Measurements from ENCODE around the gene SOX6. TPM values are rescaled to one million over a fixed set of nuclear protein-coding genes. Genes with fewer than 3 reads are reported as not detected.

SOX6 gene
- total and polyA plus RNA-seq, 2 experiments from 2014 or later: 0.03 to 0.66 TPM

DNA sequence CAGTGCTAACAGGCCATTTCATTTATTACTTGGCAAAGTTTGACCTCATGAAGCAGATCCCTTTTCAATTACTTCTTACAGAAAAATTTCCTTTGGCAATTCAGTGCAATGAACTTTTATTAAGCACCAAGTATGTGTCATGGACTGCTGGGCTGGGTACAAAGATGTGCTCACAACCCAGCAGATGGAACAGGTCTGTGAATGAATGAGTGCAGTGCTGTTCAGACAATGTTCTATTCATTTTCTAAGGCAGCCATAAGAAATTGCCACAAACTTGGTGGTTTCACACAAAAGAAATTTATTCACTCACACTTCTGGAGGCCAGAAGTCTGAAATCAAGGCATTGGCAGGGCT, 428.5 kb downstream of the SOX6 start:
- no peak overlapping the region for H3K4me3 ChIP-seq
- TF ChIP-seq JUNB (IDR thresholded peaks at IDR 0.05; ENCODE audit: unreplicated experiment): no peak
- TF ChIP-seq CREB1 (CRISPR knock-in tag; IDR thresholded peaks at IDR 0.05; ENCODE audit: low read depth): no peak
- TF ChIP-seq, protein P1, sequence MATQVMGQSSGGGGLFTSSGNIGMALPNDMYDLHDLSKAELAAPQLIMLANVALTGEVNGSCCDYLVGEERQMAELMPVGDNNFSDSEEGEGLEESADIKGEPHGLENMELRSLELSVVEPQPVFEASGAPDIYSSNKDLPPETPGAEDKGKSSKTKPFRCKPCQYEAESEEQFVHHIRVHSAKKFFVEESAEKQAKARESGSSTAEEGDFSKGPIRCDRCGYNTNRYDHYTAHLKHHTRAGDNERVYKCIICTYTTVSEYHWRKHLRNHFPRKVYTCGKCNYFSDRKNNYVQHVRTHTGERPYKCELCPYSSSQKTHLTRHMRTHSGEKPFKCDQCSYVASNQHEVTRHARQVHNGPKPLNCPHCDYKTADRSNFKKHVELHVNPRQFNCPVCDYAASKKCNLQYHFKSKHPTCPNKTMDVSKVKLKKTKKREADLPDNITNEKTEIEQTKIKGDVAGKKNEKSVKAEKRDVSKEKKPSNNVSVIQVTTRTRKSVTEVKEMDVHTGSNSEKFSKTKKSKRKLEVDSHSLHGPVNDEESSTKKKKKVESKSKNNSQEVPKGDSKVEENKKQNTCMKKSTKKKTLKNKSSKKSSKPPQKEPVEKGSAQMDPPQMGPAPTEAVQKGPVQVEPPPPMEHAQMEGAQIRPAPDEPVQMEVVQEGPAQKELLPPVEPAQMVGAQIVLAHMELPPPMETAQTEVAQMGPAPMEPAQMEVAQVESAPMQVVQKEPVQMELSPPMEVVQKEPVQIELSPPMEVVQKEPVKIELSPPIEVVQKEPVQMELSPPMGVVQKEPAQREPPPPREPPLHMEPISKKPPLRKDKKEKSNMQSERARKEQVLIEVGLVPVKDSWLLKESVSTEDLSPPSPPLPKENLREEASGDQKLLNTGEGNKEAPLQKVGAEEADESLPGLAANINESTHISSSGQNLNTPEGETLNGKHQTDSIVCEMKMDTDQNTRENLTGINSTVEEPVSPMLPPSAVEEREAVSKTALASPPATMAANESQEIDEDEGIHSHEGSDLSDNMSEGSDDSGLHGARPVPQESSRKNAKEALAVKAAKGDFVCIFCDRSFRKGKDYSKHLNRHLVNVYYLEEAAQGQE (IDR thresholded peaks at IDR 0.05; ENCODE audit: unreplicated experiment): no peak
- TF ChIP-seq, protein P2, sequence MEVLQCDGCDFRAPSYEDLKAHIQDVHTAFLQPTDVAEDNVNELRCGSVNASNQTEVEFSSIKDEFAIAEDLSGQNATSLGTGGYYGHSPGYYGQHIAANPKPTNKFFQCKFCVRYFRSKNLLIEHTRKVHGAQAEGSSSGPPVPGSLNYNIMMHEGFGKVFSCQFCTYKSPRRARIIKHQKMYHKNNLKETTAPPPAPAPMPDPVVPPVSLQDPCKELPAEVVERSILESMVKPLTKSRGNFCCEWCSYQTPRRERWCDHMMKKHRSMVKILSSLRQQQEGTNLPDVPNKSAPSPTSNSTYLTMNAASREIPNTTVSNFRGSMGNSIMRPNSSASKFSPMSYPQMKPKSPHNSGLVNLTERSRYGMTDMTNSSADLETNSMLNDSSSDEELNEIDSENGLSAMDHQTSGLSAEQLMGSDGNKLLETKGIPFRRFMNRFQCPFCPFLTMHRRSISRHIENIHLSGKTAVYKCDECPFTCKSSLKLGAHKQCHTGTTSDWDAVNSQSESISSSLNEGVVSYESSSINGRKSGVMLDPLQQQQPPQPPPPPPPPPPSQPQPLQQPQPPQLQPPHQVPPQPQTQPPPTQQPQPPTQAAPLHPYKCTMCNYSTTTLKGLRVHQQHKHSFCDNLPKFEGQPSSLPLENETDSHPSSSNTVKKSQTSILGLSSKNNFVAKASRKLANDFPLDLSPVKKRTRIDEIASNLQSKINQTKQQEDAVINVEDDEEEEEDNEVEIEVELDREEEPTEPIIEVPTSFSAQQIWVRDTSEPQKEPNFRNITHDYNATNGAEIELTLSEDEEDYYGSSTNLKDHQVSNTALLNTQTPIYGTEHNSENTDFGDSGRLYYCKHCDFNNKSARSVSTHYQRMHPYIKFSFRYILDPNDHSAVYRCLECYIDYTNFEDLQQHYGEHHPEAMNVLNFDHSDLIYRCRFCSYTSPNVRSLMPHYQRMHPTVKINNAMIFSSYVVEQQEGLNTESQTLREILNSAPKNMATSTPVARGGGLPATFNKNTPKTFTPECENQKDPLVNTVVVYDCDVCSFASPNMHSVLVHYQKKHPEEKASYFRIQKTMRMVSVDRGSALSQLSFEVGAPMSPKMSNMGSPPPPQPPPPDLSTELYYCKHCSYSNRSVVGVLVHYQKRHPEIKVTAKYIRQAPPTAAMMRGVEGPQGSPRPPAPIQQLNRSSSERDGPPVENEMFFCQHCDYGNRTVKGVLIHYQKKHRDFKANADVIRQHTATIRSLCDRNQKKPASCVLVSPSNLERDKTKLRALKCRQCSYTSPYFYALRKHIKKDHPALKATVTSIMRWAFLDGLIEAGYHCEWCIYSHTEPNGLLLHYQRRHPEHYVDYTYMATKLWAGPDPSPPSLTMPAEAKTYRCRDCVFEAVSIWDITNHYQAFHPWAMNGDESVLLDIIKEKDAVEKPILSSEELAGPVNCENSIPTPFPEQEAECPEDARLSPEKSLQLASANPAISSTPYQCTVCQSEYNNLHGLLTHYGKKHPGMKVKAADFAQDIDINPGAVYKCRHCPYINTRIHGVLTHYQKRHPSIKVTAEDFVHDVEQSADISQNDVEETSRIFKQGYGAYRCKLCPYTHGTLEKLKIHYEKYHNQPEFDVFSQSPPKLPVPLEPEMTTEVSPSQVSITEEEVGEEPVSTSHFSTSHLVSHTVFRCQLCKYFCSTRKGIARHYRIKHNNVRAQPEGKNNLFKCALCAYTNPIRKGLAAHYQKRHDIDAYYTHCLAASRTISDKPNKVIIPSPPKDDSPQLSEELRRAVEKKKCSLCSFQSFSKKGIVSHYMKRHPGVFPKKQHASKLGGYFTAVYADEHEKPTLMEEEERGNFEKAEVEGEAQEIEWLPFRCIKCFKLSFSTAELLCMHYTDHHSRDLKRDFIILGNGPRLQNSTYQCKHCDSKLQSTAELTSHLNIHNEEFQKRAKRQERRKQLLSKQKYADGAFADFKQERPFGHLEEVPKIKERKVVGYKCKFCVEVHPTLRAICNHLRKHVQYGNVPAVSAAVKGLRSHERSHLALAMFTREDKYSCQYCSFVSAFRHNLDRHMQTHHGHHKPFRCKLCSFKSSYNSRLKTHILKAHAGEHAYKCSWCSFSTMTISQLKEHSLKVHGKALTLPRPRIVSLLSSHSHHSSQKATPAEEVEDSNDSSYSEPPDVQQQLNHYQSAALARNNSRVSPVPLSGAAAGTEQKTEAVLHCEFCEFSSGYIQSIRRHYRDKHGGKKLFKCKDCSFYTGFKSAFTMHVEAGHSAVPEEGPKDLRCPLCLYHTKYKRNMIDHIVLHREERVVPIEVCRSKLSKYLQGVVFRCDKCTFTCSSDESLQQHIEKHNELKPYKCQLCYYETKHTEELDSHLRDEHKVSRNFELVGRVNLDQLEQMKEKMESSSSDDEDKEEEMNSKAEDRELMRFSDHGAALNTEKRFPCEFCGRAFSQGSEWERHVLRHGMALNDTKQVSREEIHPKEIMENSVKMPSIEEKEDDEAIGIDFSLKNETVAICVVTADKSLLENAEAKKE (CRISPR knock-in tag; IDR thresholded peaks at IDR 0.05): no peak
- TF ChIP-seq STAT1 (IDR thresholded peaks at IDR 0.05; ENCODE audit: unreplicated experiment): no peak
- TF ChIP-seq ETS1 (IDR thresholded peaks at IDR 0.05): no peak
- no peak for TF ChIP-seq EZH2 (IDR thresholded peaks at IDR 0.05; ENCODE audit: low read depth, unreplicated experiment)
- TF ChIP-seq NANOG (IDR thresholded peaks at IDR 0.05; ENCODE audit: borderline replicate concordance): no peak
- no peak for TF ChIP-seq EZH2phosphoT487 (IDR thresholded peaks at IDR 0.05; ENCODE audit: unreplicated experiment)
- TF ChIP-seq, protein P3, sequence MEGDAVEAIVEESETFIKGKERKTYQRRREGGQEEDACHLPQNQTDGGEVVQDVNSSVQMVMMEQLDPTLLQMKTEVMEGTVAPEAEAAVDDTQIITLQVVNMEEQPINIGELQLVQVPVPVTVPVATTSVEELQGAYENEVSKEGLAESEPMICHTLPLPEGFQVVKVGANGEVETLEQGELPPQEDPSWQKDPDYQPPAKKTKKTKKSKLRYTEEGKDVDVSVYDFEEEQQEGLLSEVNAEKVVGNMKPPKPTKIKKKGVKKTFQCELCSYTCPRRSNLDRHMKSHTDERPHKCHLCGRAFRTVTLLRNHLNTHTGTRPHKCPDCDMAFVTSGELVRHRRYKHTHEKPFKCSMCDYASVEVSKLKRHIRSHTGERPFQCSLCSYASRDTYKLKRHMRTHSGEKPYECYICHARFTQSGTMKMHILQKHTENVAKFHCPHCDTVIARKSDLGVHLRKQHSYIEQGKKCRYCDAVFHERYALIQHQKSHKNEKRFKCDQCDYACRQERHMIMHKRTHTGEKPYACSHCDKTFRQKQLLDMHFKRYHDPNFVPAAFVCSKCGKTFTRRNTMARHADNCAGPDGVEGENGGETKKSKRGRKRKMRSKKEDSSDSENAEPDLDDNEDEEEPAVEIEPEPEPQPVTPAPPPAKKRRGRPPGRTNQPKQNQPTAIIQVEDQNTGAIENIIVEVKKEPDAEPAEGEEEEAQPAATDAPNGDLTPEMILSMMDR (conservative IDR thresholded peaks at IDR 0.05; ENCODE audit: low read depth in 2 of 2): no peak
- TF ChIP-seq ZNF114 (CRISPR knock-in tag; IDR thresholded peaks at IDR 0.05): no peak
- TF ChIP-seq ZNF331 (CRISPR knock-in tag; IDR thresholded peaks at IDR 0.05; ENCODE audit: low read depth): no peak
- no peak for TF ChIP-seq POLR2AphosphoS5 (IDR thresholded peaks at IDR 0.05; ENCODE audit: low read depth)
- H3K79me2 ChIP-seq (replicated peaks; ENCODE audit: insufficient read depth): no peaks in the 10 kb centered on the region
- no peaks in the 10 kb centered on the region for H3K27me3 ChIP-seq (ENCODE audit: insufficient read depth)
- H4K20me1 ChIP-seq (replicated peaks; ENCODE audit: insufficient read depth): no peaks in the 10 kb centered on the region
- no peak for DNase-seq (ENCODE audit: low spot score)
- Mint-ChIP-seq H3K4me3 (no peak overlapping the region), H3K27ac (no peak overlapping the region), H3K36me3 (ENCODE audit: low read depth) (no peaks in the 10 kb centered on the region), H3K27me3 (ENCODE audit: insufficient read depth, low read depth, poor library complexity) (peaks cover 6% of the 10 kb centered on the region), H3K9me3 (no peaks in the 10 kb centered on the region; the same call in 2 of the 3 replicates), H3K4me1 (no peaks in the 10 kb centered on the region)
- no peak overlapping the region for H3K27ac ChIP-seq (ENCODE audit: low read depth)
- no peak overlapping the region for H2AFZ ChIP-seq
- H3K4me2 ChIP-seq: no peak overlapping the region
- H3K36me3 ChIP-seq (ENCODE audit: insufficient read depth): no peaks in the 10 kb centered on the region
- peaks cover 7% of the 10 kb centered on the region; the same call in 1 of the 2 replicates for H3K9me2 ChIP-seq (ENCODE audit: insufficient read depth)
- no peaks in the 10 kb centered on the region for H3K4me1 ChIP-seq (ENCODE audit: insufficient read depth)
- no peaks in the 10 kb centered on the region for H3F3A ChIP-seq (replicated peaks; ENCODE audit: low read depth)
- no peak for ATAC-seq

All from GM23338 (cell line).